Activated naive CD8-positive, alpha-beta T cell treated with anti-CD3 and anti-CD28 coated beads, Interleukin-2, amount 50 U/mL, for 24 hours (primary cell): Measurements from ENCODE around the gene KAT6B.
A peak's percentile ranks its signal among the peaks of the same experiment; 100 is the strongest.

Experiments used
- ATAC-seq: fragments of 150-1000 bp; cut with Tn5 transposase; one replicate; pipeline ENCODE4 v1.10.0; 2021
- DNase-seq: peaks from one replicate; pipeline ENCODE4 v3.0.0; 2021
- H3K27ac Mint-ChIP-seq: one replicate; pipeline ENCODE4 v1.8.0; 2021; ENCODE audit warnings: mild to moderate bottlenecking, mixed read lengths
- H3K27me3 Mint-ChIP-seq: one replicate; pipeline ENCODE4 v1.8.0; 2021; ENCODE audit warnings: mixed read lengths
- H3K36me3 Mint-ChIP-seq: one replicate; pipeline ENCODE4 v1.8.0; 2021; ENCODE audit warnings: low read depth, mixed read lengths
- H3K4me1 Mint-ChIP-seq: one replicate; pipeline ENCODE4 v1.8.0; 2021; ENCODE audit warnings: mixed read lengths
- H3K4me3 Mint-ChIP-seq: one replicate; pipeline ENCODE4 v1.8.0; 2021; ENCODE audit warnings: mild to moderate bottlenecking, moderate library complexity, mixed read lengths
- H3K9me3 Mint-ChIP-seq: one replicate; pipeline ENCODE4 v1.8.0; 2021; ENCODE audit warnings: mixed read lengths

KAT6B gene

DNA sequence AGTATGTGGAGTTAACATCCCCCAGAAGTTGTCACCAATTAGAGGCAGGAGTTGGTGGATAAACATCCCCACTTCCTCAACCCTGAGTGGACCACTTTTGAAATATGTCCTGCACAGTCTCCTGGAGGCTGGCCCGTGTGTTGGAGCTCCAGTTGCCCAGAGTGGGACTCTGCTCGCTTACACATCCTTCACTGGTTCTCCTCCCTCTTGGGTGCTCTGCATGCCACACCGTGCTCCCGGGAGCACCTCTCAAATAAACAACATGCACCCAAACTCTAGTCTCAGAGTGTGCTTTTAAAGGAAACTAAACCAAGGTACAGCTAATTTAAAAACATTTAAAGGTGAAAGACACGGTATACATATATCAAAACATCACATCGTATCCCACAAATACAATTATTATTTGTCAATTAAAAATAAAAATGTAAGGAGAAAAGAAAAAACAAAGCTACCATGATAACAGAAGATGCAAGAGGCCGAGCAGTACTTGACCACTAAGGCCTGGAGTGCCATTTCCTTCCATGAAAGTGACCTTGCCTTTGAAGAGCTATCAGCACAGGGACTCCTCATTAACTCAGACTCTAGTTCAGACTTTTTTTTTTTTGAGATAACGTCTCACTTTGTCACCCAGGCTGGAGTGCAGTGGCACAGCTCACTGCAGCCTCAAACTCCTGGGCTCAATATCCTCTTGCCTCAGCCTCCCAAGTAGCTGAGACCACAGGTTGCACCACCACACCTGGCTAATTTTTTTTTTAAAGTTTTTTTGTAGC, 237.2 kb downstream of the KAT6B start:
- Mint-ChIP-seq H3K4me1 (no peaks in the 10 kb centered on the region), H3K27me3 (no peaks in the 10 kb centered on the region), H3K9me3 (no peaks in the 10 kb centered on the region), H3K36me3 (no peaks in the 10 kb centered on the region), H3K27ac (no peak overlapping the region), H3K4me3 (no peak overlapping the region)
- DNase-seq (no peak), ATAC-seq (no peak)

DNA sequence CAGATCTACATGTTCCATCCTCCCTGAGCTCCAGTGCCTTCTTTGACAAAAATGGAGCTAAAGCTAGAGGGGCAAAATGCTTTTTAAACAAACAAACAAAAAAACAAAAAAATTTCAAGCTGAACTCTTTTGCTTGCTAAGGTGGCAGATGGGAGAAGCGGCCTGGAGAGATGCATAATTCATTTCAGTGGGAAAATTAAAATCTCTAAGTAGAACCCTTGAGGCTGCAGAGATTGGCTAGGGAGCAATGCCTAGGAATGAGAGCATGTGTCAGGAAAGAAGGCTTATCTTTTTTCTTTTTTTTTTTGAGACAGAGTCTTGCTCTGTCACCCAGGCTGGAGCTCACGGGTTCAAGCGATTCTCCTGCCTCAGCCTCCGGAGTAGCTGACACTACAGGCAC, 238.7 kb downstream of the KAT6B start:
- Mint-ChIP-seq H3K27ac (no peak overlapping the region), H3K27me3 (no peaks in the 10 kb centered on the region), H3K9me3 (no peaks in the 10 kb centered on the region), H3K4me1 (no peaks in the 10 kb centered on the region), H3K4me3 (no peak overlapping the region), H3K36me3 (no peaks in the 10 kb centered on the region)
- DNase-seq (no peak), ATAC-seq (no peak)

DNA sequence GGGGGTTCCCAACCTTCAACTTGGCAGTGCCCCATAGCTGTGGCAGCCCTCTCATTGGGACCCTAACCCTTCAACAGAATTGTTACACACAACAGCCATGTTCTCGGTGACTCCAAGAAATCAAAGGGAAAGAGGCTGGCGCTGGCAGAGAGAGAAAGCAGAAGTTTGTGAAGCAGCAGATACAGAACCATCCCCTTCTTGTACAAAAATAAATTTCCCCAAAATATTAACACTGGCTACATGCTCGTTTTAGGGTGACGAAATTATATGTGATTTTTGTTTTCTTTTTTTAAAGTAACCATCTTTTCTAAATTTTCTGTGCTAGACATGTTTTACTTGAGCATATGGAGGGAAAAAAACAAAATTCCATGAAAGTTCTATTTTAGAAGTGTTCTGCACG, 239.9 kb downstream of the KAT6B start:
- H3K4me3 Mint-ChIP-seq = no peak overlapping the region
- H3K27me3 Mint-ChIP-seq = no peaks in the 10 kb centered on the region
- H3K27ac Mint-ChIP-seq = no peak overlapping the region
- DNase-seq = no peak
- no peaks in the 10 kb centered on the region for H3K9me3 Mint-ChIP-seq
- no peak for ATAC-seq
- H3K36me3 Mint-ChIP-seq = no peaks in the 10 kb centered on the region
- H3K4me1 Mint-ChIP-seq = peaks cover 3% of the 10 kb centered on the region

DNA sequence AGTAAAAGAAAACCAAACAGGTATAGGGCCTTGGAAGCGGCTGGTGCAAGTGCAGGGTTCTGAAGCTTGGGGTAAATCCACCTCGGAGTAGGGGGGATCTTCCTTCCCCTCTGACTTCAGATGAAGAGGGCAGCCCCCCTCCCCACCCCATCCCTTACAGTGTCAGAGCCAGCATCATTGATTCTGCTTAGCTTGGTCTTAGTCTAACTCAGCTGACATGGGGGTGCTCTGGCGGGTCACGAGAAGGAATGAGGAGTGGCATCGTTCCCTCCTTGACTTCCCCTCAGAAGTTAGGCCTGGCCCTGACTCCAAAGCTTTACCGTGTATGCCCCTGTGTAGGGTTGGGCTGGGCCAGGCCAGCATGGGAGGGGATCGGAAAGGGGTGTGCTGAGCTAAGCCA, 240.9 kb downstream of the KAT6B start:
- no peaks in the 10 kb centered on the region for H3K9me3 Mint-ChIP-seq
- DNase-seq = no peak
- H3K36me3 Mint-ChIP-seq = no peaks in the 10 kb centered on the region
- H3K4me1 Mint-ChIP-seq = peaks cover 3% of the 10 kb centered on the region
- no peak overlapping the region for H3K27ac Mint-ChIP-seq
- no peaks in the 10 kb centered on the region for H3K27me3 Mint-ChIP-seq
- no peak overlapping the region for H3K4me3 Mint-ChIP-seq
- no peak for ATAC-seq

DNA sequence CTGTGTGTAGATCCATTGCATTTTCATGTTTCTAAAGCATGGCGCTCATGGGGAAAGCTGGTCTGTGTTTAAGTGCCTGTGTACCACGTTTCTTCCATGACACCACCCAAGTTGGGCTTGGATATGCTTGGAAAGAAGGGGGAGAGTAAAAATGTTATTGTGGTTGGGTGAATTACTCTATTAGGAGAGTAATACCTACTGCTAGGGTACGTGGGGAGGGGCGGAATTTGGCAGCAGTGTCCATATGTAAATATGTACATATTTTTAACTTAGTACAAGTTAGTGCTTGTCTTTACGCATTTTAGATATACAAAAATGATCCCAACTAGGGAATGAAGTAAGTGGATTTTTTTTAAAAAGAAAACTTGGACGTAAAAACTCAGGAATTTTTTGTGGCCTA, 242.1 kb downstream of the KAT6B start:
- ATAC-seq (no peak), DNase-seq (no peak)
- Mint-ChIP-seq H3K27ac (no peak overlapping the region), H3K4me3 (no peak overlapping the region), H3K36me3 (no peaks in the 10 kb centered on the region), H3K4me1 (peaks cover 3% of the 10 kb centered on the region), H3K27me3 (no peaks in the 10 kb centered on the region), H3K9me3 (no peaks in the 10 kb centered on the region)

DNA sequence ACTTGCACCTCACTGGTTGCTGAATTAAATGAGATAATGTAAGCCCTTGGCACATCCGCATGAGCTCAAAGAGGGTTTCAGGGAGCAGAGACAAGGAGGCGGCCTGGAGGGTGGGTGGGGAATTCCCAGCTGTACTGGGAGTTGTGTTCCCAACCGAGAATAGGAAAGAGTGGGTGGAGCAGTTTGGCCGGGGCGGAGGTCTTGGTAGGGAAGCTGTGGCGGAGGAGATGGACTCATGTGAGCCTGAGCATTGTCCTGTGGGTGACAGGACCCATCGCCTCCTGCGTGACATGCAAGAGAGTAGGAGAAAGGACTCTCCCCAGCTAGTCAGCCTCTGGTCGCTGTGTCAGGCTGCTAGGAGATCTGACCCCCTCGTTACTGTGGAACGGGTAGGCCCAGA, 244.1 kb downstream of the KAT6B start:
- Mint-ChIP-seq H3K36me3 (no peaks in the 10 kb centered on the region), H3K4me3 (no peak overlapping the region), H3K27ac (no peak overlapping the region), H3K9me3 (no peaks in the 10 kb centered on the region), H3K27me3 (no peaks in the 10 kb centered on the region), H3K4me1 (peaks cover 9% of the 10 kb centered on the region)
- ATAC-seq = no peak
- no peak for DNase-seq

DNA sequence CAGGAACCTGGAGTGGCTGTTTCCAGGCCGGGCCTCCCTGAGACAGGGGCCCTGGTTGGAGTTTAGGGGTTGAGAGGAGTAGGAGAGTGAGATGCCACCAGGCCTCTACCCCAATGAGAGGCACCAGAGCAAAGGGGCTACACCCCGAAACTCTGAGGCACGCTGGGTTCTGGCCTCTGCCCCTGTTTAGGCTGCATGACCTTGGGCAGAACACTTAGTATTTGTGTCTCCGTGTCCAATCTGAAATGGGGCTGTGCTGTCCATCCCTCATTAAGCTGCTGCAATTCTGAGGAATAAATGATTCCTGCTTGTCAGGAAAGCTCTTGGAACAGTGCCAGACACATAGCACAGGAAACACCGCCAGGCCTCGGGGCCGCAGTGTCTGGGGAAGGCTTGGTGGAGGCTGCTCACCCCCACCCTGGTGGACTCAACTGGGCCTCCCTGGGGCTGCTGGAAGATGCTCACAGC, 244.6 kb downstream of the KAT6B start:
- Mint-ChIP-seq H3K27ac (no peak overlapping the region), H3K9me3 (no peaks in the 10 kb centered on the region), H3K36me3 (no peaks in the 10 kb centered on the region), H3K4me1 (peaks cover 9% of the 10 kb centered on the region), H3K27me3 (no peaks in the 10 kb centered on the region), H3K4me3 (no peak overlapping the region)
- DNase-seq (no peak), ATAC-seq (no peak)

DNA sequence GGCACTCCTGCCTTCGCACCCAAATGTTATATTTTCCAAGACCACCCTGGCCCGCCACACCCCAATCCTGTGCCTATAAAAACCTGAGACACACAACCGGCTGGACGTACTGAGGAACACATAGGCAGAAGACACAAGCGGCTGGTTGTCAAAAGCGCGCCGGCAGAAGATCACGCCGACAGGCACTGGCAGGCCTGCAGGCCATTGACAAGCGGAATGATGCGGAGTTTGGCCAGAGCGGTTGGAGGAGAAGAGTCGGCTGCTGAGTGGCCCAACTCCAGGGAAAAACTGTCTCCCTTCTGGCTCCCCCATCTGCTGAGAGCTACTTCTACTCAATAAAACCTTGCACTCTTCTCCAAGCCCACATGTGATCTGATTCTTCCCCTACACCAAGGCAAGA, 245.4 kb downstream of the KAT6B start:
- Mint-ChIP-seq H3K4me3 (no peak overlapping the region), H3K27ac (no peak overlapping the region), H3K9me3 (no peaks in the 10 kb centered on the region), H3K27me3 (no peaks in the 10 kb centered on the region), H3K4me1 (peaks cover 9% of the 10 kb centered on the region), H3K36me3 (no peaks in the 10 kb centered on the region)
- DNase-seq (no peak), ATAC-seq (no peak)

DNA sequence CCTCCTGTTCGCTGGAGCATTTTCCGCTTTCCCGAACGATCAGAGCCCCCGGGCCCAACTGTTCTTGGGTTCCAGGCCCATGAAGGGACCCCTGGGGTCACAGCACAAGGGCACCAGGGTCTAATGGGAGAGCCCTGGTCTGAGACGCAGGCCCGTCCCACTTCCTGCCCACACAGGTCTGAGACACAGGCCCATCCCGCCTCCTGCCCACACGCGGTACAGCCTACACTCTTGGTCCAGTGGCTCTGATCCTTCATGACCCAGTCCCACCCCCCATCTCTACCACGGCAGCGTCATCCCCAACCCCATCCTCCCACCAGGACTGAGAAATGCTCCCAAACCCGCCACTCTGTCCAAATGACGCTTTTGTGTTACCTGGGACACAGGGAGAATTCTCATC, 246.3 kb downstream of the KAT6B start:
- Mint-ChIP-seq H3K27ac (no peak overlapping the region), H3K4me3 (no peak overlapping the region), H3K9me3 (no peaks in the 10 kb centered on the region), H3K27me3 (no peaks in the 10 kb centered on the region), H3K36me3 (no peaks in the 10 kb centered on the region), H3K4me1 (peaks cover 9% of the 10 kb centered on the region)
- DNase-seq = no peak
- no peak for ATAC-seq

DNA sequence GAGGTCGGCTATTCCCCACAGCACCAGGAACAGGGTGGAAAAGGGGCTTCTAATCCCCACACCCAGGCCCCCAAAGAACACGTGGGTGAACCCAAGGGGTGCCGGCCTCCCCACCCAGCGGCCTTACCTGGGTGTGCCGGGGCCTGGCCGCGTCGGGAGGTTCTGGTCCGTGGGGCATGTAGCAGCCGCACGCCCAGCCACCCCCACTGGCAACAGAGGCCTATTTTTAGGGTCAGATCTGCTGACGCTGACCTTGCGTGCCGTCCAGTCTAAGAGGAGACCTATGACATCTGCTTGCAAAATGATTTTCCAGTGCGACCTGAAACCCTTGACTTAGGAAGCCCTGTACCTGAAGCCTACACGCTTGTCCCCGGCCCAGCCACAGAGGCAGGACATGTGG, 247.0 kb downstream of the KAT6B start:
- no peak for ATAC-seq
- Mint-ChIP-seq H3K27me3 (no peaks in the 10 kb centered on the region), H3K4me1 (peaks cover 9% of the 10 kb centered on the region), H3K36me3 (no peaks in the 10 kb centered on the region), H3K9me3 (no peaks in the 10 kb centered on the region), H3K27ac (no peak overlapping the region), H3K4me3 (no peak overlapping the region)
- no peak for DNase-seq

DNA sequence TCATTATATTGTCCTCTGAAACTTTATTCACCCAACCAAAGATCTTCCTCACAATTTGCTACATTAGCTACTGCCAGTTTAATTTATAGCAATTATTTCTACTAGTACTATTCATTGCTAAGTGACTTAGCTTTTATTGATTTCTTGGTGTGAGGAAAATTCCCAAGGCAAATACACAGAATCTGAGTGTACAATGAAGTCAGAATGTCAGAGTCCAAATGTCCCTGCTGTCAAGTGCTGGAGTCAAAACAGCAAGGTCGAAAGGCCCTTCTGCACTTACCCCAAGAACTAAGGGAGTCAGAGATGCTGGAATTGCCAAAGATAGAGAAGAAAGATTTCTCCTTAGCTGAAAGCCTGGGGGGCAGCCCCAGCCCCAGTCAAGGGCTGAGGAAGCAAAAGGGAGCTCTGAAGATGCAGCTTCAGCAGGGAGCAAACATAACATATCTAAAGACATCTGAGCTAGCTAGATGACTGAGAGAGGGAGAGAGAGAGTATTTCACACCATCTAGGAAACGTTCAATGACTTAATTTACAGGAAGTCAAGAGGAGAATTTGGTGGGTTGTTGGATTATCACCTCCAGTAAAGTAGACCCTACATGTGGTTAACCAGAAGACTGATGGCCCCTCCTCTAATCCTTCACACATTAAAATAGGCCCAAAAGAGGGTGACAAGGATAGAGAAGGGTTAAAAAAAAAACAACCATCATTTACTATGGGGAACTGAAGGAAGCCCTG, 248.5 kb downstream of the KAT6B start:
- peak; percentile 20 for ATAC-seq
- Mint-ChIP-seq H3K4me3 (no peak overlapping the region), H3K36me3 (no peaks in the 10 kb centered on the region), H3K27me3 (no peaks in the 10 kb centered on the region), H3K27ac (no peak overlapping the region), H3K4me1 (peaks cover 9% of the 10 kb centered on the region), H3K9me3 (no peaks in the 10 kb centered on the region)
- no peak for DNase-seq

DNA sequence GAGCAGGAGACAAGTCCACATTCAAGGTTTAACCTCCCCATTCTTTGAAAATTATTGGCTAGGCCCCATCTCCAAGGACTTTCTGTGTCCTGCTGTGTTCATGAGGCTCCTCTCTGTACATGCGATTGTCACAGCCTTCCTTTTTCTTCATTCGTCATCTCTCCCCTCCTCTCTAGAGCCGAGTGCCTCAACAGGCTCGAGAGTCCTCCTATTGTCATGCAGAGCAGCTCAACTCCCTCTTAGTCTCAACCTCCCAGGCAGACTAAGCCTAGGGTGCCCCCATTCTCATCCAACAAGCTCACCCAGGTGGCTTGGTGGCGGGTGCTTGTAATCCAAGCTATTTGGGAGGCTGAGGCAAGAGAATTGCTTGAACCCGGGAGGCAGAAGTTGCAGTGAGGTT, 249.9 kb downstream of the KAT6B start:
- ATAC-seq (no peak), DNase-seq (no peak)
- Mint-ChIP-seq H3K9me3 (no peaks in the 10 kb centered on the region), H3K4me3 (no peak overlapping the region), H3K36me3 (no peaks in the 10 kb centered on the region), H3K27me3 (no peaks in the 10 kb centered on the region), H3K4me1 (peaks cover 5% of the 10 kb centered on the region), H3K27ac (no peak overlapping the region)

DNA sequence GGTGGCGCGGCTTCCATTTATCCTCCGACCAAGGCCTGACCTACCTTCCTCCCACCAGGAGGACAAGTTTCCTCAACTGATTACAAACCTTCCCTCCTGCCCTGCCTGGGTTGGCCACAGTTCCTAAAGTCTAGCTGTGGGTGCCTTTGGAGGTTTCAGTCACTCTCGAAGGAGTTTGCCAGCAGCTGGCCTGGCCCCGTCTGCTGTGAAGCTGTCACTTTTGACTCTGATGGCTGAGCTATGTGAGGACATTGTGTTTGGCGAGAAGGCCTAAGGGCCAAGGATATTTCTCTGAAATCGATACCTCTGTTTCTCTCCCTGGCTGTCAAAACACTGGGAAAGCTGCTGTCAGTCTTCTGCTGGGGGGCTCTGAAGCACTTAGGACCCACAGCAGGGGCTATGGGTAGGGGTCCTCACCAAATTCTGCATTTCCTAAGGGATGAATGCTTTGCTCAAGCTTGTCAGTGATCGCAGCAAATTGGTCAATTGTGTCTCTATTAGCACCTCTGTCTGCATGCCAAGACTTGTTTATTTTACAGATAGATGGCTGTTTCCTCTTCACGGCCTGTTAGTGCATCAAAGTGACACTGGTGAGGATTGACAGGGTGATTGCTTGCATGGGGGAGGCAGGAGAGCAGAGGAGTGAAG, 253.2 kb downstream of the KAT6B start:
- peaks cover 5% of the 10 kb centered on the region for H3K4me1 Mint-ChIP-seq
- no peak overlapping the region for H3K4me3 Mint-ChIP-seq
- H3K27ac Mint-ChIP-seq = no peak overlapping the region
- no peaks in the 10 kb centered on the region for H3K9me3 Mint-ChIP-seq
- no peak for ATAC-seq
- H3K27me3 Mint-ChIP-seq = no peaks in the 10 kb centered on the region
- DNase-seq = no peak
- H3K36me3 Mint-ChIP-seq = no peaks in the 10 kb centered on the region

DNA sequence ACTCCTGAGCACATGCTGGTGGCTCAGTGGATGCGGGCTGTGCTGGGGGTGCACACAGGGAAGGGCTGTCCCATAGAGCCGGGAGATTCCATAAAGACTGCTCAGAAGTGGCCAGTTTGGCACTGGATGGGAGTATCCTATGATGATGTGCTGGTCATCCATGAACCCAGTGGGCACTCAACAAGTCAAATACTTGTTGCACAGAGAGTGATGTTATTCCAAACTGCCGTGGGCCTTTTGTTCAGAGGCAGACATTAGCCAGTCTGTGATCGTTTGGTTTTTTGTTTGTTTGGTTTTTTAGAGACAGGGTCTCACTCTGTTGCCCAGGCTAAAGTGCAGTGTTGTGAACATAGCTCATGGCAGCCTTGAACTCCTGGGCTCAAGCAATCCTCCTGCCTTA, 254.2 kb downstream of the KAT6B start:
- no peak for ATAC-seq
- Mint-ChIP-seq H3K27me3 (no peaks in the 10 kb centered on the region), H3K9me3 (no peaks in the 10 kb centered on the region), H3K4me3 (no peak overlapping the region), H3K27ac (no peak overlapping the region), H3K36me3 (no peaks in the 10 kb centered on the region), H3K4me1 (no peaks in the 10 kb centered on the region)
- DNase-seq = no peak

DNA sequence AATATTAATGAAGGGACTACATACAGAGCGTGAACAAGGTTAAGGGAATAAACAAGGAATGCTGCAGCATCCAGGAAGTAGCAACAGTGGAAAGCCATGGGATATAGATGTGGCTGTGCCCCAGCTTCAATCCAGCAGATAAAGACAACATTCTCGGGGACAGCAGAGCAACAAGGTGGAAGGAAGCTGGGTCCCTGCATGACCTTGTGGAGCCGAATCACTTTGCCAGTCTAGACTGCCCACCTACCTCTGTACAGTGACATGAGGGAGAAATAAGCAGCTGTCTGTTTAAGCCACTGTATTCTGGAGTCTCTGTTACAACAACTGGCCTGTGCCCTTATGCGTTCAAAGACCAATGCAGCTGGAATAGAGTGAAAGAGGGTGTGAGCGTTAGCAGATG, 255.0 kb downstream of the KAT6B start:
- no peak for DNase-seq
- no peak for ATAC-seq
- H3K4me1 Mint-ChIP-seq = no peaks in the 10 kb centered on the region
- H3K36me3 Mint-ChIP-seq = no peaks in the 10 kb centered on the region
- no peak overlapping the region for H3K27ac Mint-ChIP-seq
- H3K4me3 Mint-ChIP-seq = no peak overlapping the region
- no peaks in the 10 kb centered on the region for H3K27me3 Mint-ChIP-seq
- no peaks in the 10 kb centered on the region for H3K9me3 Mint-ChIP-seq
